Right renal pelvis (tissue), 4 donors: ENCODE results near the gene NPR3. TPM values are rescaled to one million over a fixed set of nuclear protein-coding genes. Genes with fewer than 3 reads are reported as not detected.
A peak's percentile ranks its signal among the peaks of the same experiment; 100 is the strongest.

Experiments used
- DNase-seq, 4 donors: peaks; one replicate each; pipeline ENCODE4 v3.0.0-alpha.2; 2013; ENCODE audit warnings: low read depth in 4 of 4, low spot score in 3 of 4, missing footprints in 1 of 4
- polyA plus RNA-seq, 4 donors: library from polyadenylated mRNA; unstranded; fragments of 120-200 nt; gene quantifications; one replicate each; pipeline ENCODE4 v1.2.1, GENCODE V29; 2013; ENCODE audit not compliant: insufficient read length in 4 of 4

Gene NPR3
- polyA plus RNA-seq, 4 donors, result 15.4 to 28.2 (median 20.4) TPM

- DNase-seq, result peak; percentile 23 to 55 (median 49)
Measured at GRCh38 chr5:32754284-32754683, 43.2 kb downstream of the NPR3 start.

- no peak for DNase-seq
Measured at GRCh38 chr5:32760091-32760509, 49.0 kb downstream of the NPR3 start.

- no peak for DNase-seq
Measured at GRCh38 chr5:32765266-32765665, 54.1 kb downstream of the NPR3 start.

GRCh38 chr5:32767948-32768467, 56.9 kb downstream of the NPR3 start:
- no peak for DNase-seq

GRCh38 chr5:32769711-32770110, 58.6 kb downstream of the NPR3 start:
- DNase-seq, result no peak

- no peak for DNase-seq
Measured at GRCh38 chr5:32770444-32770843, 59.3 kb downstream of the NPR3 start.

- DNase-seq, result no peak
Measured at GRCh38 chr5:32771037-32771436, 59.9 kb downstream of the NPR3 start.

- DNase-seq, result no peak
Measured at GRCh38 chr5:32773944-32774343, 62.8 kb downstream of the NPR3 start.

- no peak for DNase-seq
Measured at GRCh38 chr5:32776200-32776599, 65.1 kb downstream of the NPR3 start.

GRCh38 chr5:32777222-32777621, 66.1 kb downstream of the NPR3 start:
- no peak for DNase-seq

- no peak for DNase-seq
Measured at GRCh38 chr5:32777733-32778132, 66.6 kb downstream of the NPR3 start.

GRCh38 chr5:32778403-32778802, 67.3 kb downstream of the NPR3 start:
- no peak for DNase-seq

GRCh38 chr5:32779754-32780415, 68.8 kb downstream of the NPR3 start:
- no peak for DNase-seq

GRCh38 chr5:32780508-32780919, 69.4 kb downstream of the NPR3 start:
- DNase-seq, result no peak

GRCh38 chr5:32783661-32784060, 72.5 kb downstream of the NPR3 start:
- no peak for DNase-seq

GRCh38 chr5:32785611-32786254, 74.6 kb downstream of the NPR3 start:
- DNase-seq, result no peak

- DNase-seq, result no peak
Measured at GRCh38 chr5:32786311-32786710, 75.2 kb downstream of the NPR3 start.

- no peak for DNase-seq
Measured at GRCh38 chr5:32790411-32790951, 79.4 kb downstream of the NPR3 start.

- DNase-seq, result no peak
Measured at GRCh38 chr5:32791536-32792243, 80.6 kb downstream of the NPR3 start.

- no peak for DNase-seq
Measured at GRCh38 chr5:32794086-32794485, 83.0 kb downstream of the NPR3 start.

GRCh38 chr5:32802764-32803163, 91.6 kb downstream of the NPR3 start:
- DNase-seq, result no peak
